Ectodermal cell (in vitro differentiated cells): ENCODE measurements around the gene BMP8A.
A peak's percentile ranks its signal among the peaks of the same experiment; 100 is the strongest.
"Not testable (repeated sequence)": the region's sequence is repeated elsewhere in the genome, so short reads cannot be mapped to it uniquely, and the experiment has no call there.

Source experiments
- H3K27ac ChIP-seq: 2 replicates; pipeline ENCODE4 v1.7.0; 2013; ENCODE audit warnings: mild to moderate bottlenecking, low read depth, low read length; ENCODE audit not compliant: insufficient read depth, poor library complexity, severe bottlenecking
- H3K27me3 ChIP-seq: 2 replicates; pipeline ENCODE4 v1.7.0; 2013; ENCODE audit warnings: mild to moderate bottlenecking, low read length; ENCODE audit not compliant: insufficient read depth, control insufficient read depth, poor library complexity, severe bottlenecking
- H3K36me3 ChIP-seq: one replicate; pipeline ENCODE4 v1.7.0; 2013; ENCODE audit warnings: low read length; ENCODE audit not compliant: control insufficient read depth, insufficient read depth
- H3K4me1 ChIP-seq: one replicate; pipeline ENCODE4 v1.7.0; 2013; ENCODE audit warnings: low read length; ENCODE audit not compliant: control insufficient read depth, insufficient read depth
- H3K4me3 ChIP-seq: 2 replicates; pipeline ENCODE4 v1.7.0; 2013; ENCODE audit warnings: low read depth, low read length, control low read depth; ENCODE audit not compliant: insufficient read depth
- H3K9me3 ChIP-seq: 2 replicates; pipeline ENCODE4 v1.7.0; 2013; ENCODE audit warnings: mild to moderate bottlenecking, low read length, moderate library complexity; ENCODE audit not compliant: control insufficient read depth
- WGBS, 2 experiments: methylation state at CpG; one replicate each; pipeline ENCODE4 v1.1.7; 2013; ENCODE audit warnings: missing lambda C conversion rate in 2 of 2; 5-methylcytosine and 5-hydroxymethylcytosine counted together

BMP8A gene

DNA sequence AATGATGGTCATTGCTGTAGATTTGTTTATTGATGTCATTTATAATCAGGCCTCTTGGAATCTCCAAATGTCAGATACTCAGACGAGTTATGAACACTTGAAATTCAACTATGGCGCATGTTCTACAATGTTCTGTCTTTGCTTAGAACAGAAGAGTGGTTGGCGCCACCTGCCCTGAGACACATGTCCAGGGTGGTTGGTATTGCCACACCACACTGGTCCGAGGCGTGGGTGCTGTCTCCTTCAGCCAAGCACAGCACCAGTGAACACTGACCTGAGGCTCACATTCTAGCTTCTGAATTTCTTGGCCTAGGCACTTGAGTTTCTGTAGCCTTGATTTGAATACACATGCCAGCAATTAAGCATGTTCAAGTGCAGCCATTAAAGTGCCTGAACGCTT, 10.1 kb upstream of the BMP8A start:
- WGBS, 2 experiments: 93% methylated on average over 6 of the region's 6 CpGs
- Histone ChIP-seq H3K4me3 (no peak overlapping the region), H3K36me3 (peaks cover 42% of the 10 kb centered on the region), H3K27me3 (no peaks in the 10 kb centered on the region), H3K9me3 (no peaks in the 10 kb centered on the region), H3K4me1 (no peaks in the 10 kb centered on the region), H3K27ac (no peak overlapping the region)

DNA sequence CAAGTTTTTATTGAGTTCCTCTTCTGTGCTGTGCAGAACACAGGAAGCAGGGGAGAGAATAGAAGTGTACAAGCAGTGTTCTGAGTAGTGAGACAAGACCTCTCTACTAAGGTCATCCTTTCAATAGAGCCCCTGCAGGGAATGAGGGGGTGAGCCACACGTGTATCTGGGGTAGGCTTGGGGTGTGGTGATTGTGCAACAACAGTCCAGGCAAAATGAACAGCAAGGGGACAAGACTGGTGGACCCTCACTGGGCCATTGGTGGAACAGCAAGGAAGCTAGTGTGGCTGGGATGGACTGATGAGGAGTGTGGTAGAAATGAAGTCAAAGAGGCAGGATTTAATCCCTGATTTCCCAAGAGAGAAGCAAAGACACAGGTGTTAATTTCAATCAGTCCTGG, 8.2 kb upstream of the BMP8A start:
- no peaks in the 10 kb centered on the region for H3K27me3 ChIP-seq
- H3K36me3 ChIP-seq: peaks cover 42% of the 10 kb centered on the region
- H3K27ac ChIP-seq: no peak overlapping the region
- WGBS, 2 experiments: 78 to 86% methylated on average over 1 of the region's 1 CpG
- no peak overlapping the region for H3K4me3 ChIP-seq
- H3K4me1 ChIP-seq: no peaks in the 10 kb centered on the region
- no peaks in the 10 kb centered on the region for H3K9me3 ChIP-seq

GRCh38 chr1:39484564-39484963, 6.9 kb upstream of the BMP8A start:
- WGBS, 2 experiments: 93 to 94% methylated on average over 7 of the region's 7 CpGs
- H3K36me3 ChIP-seq: peaks cover 39% of the 10 kb centered on the region

GRCh38 chr1:39485046-39485803, 6.2 kb upstream of the BMP8A start:
- Histone ChIP-seq H3K4me3 (no peak overlapping the region), H3K4me1 (no peaks in the 10 kb centered on the region), H3K27ac (no peak overlapping the region), H3K9me3 (no peaks in the 10 kb centered on the region), H3K36me3 (peaks cover 33% of the 10 kb centered on the region), H3K27me3 (peaks cover 13% of the 10 kb centered on the region)
- WGBS, 2 experiments: 95 to 97% methylated on average over 14 of the region's 14 CpGs

More at GRCh38 chr1:39484564-39484963, 6.9 kb upstream of the BMP8A start:
- Histone ChIP-seq H3K4me1 (no peaks in the 10 kb centered on the region), H3K9me3 (no peaks in the 10 kb centered on the region), H3K4me3 (no peak overlapping the region), H3K27ac (no peak overlapping the region), H3K27me3 (peaks cover 7% of the 10 kb centered on the region)

DNA sequence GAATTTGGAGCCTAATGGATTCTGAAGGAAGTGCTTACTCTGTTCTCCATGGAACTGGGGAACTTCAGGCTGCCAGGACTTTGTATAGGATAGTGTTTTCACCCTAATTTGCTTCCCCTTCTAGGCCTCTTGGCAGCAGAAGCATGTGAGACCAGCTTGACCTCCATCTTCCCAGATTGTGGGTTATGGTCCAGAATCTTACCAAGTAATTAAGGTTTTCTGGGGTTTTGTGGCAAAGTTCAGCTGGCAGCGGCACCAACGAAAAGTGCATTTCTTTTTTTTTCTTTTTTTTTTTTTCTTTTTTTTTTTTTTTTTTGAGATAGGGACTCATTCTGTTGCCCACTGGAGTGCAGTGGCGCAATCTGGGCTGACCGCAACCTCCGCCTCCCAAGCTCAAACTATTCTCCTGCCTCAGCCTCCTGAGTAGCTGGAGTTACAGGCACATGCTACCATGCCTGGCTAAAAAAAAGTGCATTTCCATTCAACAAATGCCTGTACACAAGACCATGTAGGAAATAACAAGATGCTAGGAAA, 3.4 kb upstream of the BMP8A start:
- Histone ChIP-seq H3K27me3 (peaks cover 42% of the 10 kb centered on the region), H3K4me1 (no peaks in the 10 kb centered on the region), H3K9me3 (no peaks in the 10 kb centered on the region), H3K4me3 (no peak overlapping the region), H3K36me3 (peaks cover 20% of the 10 kb centered on the region), H3K27ac (no peak overlapping the region)
- 98% methylated on average over 5 of the region's 5 CpGs for WGBS, 2 experiments

GRCh38 chr1:39488793-39489566, 2.5 kb upstream of the BMP8A start:
- no peak overlapping the region for H3K4me3 ChIP-seq
- H3K27ac ChIP-seq: no peak overlapping the region
- 78 to 90% methylated on average over 4 to 6 of the region's 7 CpGs for WGBS, 2 experiments
- H3K36me3 ChIP-seq: peaks cover 14% of the 10 kb centered on the region
- no peaks in the 10 kb centered on the region for H3K4me1 ChIP-seq
- H3K27me3 ChIP-seq: peaks cover 51% of the 10 kb centered on the region
- no peaks in the 10 kb centered on the region for H3K9me3 ChIP-seq

GRCh38 chr1:39489567-39490239, 1.7 kb upstream of the BMP8A start:
- H3K27me3 ChIP-seq: peaks cover 58% of the 10 kb centered on the region
- peaks cover 10% of the 10 kb centered on the region for H3K36me3 ChIP-seq
- H3K4me3 ChIP-seq: no peak overlapping the region
- H3K9me3 ChIP-seq: no peaks in the 10 kb centered on the region
- H3K27ac ChIP-seq: no peak overlapping the region
- 82 to 85% methylated on average over 13 of the region's 13 CpGs for WGBS, 2 experiments
- no peaks in the 10 kb centered on the region for H3K4me1 ChIP-seq

- Histone ChIP-seq H3K27ac (no peak overlapping the region), H3K36me3 (peaks cover under 1% of the 10 kb centered on the region), H3K4me3 (peak overlapping the region; percentile 22), H3K27me3 (peaks cover 59% of the 10 kb centered on the region), H3K9me3 (no peaks in the 10 kb centered on the region), H3K4me1 (no peaks in the 10 kb centered on the region)
- WGBS, 2 experiments: 16 to 18% methylated on average over 32 of the region's 32 CpGs
These were observed 765 bp upstream of the BMP8A start for GRCh38 chr1:39490596-39491145.

DNA sequence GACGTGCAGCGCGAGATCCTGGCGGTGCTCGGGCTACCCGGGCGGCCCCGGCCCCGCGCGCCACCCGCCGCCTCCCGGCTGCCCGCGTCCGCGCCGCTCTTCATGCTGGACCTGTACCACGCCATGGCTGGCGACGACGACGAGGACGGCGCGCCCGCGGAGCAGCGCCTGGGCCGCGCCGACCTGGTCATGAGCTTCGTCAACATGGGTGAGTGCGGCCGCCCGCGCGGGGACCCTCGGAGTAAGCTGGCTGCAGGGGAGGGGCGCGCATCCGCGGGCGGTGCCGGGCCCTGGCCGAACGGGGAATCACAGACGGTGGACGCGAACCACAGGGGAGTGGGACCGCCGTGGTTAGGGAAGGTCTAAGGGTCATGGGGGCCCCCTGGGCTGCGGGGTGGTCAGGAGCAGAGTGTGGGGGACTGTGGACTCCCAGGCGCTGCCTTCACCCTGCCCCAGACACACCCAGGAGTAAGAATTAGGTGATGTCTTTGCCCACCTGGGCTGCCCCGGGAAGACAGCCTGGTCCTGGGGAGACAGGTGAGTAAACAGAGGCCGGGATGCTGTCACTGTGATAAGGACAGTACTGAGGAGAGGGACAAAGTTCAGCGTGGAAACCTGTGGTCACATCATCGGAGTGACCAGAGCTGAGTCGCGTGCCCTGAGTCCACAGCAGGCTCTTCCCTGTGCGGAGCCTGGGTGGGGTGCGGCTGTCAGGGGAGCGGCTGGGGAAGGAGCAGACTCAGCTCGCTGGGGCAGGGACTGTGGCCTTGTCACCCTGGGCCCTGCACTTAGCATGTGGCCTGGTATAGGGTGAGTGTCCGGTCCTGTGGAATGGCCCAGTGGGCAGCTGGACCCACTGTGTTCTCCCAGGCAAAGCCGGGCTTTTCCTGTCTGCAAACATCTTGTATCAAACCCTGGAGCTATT, 944 bp downstream of the BMP8A start:
- H3K27me3 ChIP-seq: peaks cover 59% of the 10 kb centered on the region
- not testable (repeated sequence) for H3K27ac ChIP-seq, H3K9me3 ChIP-seq, H3K36me3 ChIP-seq, H3K4me1 ChIP-seq, H3K4me3 ChIP-seq
- 25 to 27% methylated on average over 67 of the region's 67 CpGs for WGBS, 2 experiments
